ENCODE data around the gene DNM3.
A peak's percentile ranks its signal among the peaks of the same experiment; 100 is the strongest.

Gene DNM3

GRCh38 chr1:171833091-171833825 lies 8.0 kb upstream of the DNM3 start:
- no peak for TF ChIP-seq CTCF (IDR thresholded peaks at IDR 0.05; ENCODE audit: insufficient read depth, low read depth, low read length, missing control alignments)
- DNase-seq (ENCODE audit: low read depth) = no peak
- H3K4me3 ChIP-seq (ENCODE audit: low read depth, low read length) = no peak overlapping the region

DNA sequence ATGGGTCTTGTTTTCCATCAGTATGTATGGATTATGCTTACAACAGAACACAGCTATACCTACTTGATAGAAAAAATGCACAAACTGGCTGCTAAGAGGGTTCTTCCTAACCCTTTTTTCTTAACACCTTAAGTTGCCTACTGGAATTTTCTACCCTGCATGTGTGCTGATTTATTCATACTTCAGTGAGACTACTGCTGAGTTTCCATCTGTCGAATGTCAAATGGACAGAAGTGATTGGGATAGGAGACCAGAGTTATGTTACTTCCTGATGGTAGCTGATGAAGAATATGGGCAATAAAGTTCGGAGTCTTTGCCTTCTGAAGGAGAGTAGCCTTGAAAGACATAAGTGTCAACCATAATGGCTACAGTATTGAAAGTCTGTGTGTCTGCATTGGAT lies 6.5 kb upstream of the DNM3 start:
- no peak for TF ChIP-seq CTCF (IDR thresholded peaks at IDR 0.05; ENCODE audit: insufficient read depth, low read depth, low read length, missing control alignments)
- H3K4me3 ChIP-seq (ENCODE audit: low read depth, low read length) = no peak overlapping the region
- no peak for DNase-seq (ENCODE audit: low read depth)

GRCh38 chr1:171835891-171836290 lies 5.4 kb upstream of the DNM3 start:
- DNase-seq (ENCODE audit: low read depth) = no peak
- no peak for TF ChIP-seq CTCF (IDR thresholded peaks at IDR 0.05; ENCODE audit: insufficient read depth, low read depth, low read length, missing control alignments)
- H3K4me3 ChIP-seq (ENCODE audit: low read depth, low read length) = no peak overlapping the region

DNA sequence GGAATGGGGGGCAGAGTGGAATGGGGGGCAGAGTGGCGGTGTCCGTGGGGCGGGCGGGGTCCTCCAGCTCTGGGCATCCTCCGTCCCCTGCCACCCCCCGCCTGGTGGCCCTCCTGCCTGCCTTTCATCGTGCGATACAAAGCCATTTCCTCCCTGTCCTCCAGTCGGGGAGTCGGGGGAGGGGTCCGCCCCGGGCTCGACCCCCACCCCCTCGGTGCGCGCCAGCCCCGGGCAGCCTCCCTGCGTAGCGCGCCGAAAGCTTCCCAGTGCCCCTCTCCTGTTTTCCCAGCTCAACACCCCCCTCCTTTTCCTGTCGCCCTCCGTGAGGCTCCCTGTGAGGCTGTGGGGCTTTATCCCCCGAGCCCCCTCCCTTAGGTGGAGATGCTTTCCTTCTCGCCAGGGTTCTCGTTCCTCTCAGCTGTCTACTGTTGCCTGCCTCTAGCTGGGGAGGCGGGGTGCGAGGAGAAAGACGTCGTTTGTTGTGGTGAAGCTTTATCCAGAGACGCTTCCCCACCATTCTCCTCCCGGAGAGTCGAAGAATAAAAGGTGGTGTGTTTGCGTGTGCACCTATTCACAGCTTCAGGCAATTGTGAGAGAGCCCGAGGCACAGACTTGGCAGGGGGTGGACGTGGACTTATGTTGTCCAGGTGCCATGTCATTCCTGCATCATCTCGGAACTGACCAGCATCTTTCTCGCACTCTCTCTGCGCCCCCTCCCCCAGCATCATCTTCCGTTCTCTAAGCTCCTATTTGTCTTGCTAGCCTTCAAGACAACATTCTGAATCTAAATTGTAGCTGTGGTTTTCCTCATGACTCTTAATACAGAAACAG lies 848 bp downstream of the DNM3 start:
- peak overlapping the region; percentile 52; the same call in 1 of the 2 replicates for H3K4me3 ChIP-seq (ENCODE audit: low read depth, low read length)
- no peak for DNase-seq (ENCODE audit: low read depth)
- TF ChIP-seq CTCF (IDR thresholded peaks at IDR 0.05; ENCODE audit: insufficient read depth, low read depth, low read length, missing control alignments) = no peak

DNA sequence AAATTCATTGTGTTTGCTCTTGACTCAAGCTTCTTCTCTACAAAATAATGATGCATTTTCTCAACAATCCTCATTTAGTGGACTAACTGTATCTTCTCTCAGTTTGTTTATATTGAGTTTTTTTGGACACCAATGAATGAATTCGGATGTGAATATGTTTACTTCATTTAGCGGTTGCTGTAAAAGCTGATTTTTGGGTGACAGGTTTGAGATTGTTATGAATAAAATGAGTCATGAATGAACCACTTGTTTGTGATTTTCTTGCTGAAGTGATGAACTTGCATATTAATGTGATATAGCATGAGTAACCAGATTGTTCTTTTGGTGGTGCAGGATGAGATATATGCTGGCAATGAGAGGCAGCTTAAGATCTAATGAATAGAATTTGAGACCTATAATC lies 3.1 kb downstream of the DNM3 start:
- no peak for DNase-seq (ENCODE audit: low read depth)
- no peak for TF ChIP-seq CTCF (IDR thresholded peaks at IDR 0.05; ENCODE audit: insufficient read depth, low read depth, low read length, missing control alignments)
- no peak overlapping the region for H3K4me3 ChIP-seq (ENCODE audit: low read depth, low read length)

GRCh38 chr1:171845998-171846397 lies 4.7 kb downstream of the DNM3 start:
- DNase-seq (ENCODE audit: low read depth) = no peak
- no peak for TF ChIP-seq CTCF (IDR thresholded peaks at IDR 0.05; ENCODE audit: insufficient read depth, low read depth, low read length, missing control alignments)
- no peak overlapping the region for H3K4me3 ChIP-seq (ENCODE audit: low read depth, low read length)
